ENCODE data around the gene CD48. TPM values are rescaled to one million over a fixed set of nuclear protein-coding genes. Genes with fewer than 3 reads are reported as not detected.

CD48 gene
- polyA plus RNA-seq, 1 of the 3 experiments (the other 2 are of a cell fraction): not detected

GRCh38 chr1:160631983-160632625 is 79.5 kb downstream of the CD48 start:
- Histone ChIP-seq H2AFZ (ENCODE audit: low read depth) (no peak overlapping the region), H3K27me3 (ENCODE audit: insufficient read depth) (peaks cover 19% of the 10 kb centered on the region; the same call in 1 of the 2 replicates), H3K4me1 (ENCODE audit: control insufficient read depth in 1 of 2, insufficient read depth in 2 of 2, low read depth in 1 of 2, low read length in 1 of 2) (no peaks in the 10 kb centered on the region), H3K4me3 (ENCODE audit: low read depth in 2 of 2, low read length in 1 of 2) (no peak overlapping the region), H3K27ac (ENCODE audit: low read depth in 2 of 2, low read length in 1 of 2) (no peak overlapping the region), H3K4me2 (no peak overlapping the region), H3K36me3 (replicated peaks in 1 of 2; ENCODE audit: control insufficient read depth in 1 of 2, insufficient read depth in 2 of 2, low read length in 1 of 2) (no peaks in the 10 kb centered on the region), H3F3A (replicated peaks; ENCODE audit: insufficient read depth) (no peaks in the 10 kb centered on the region), H3K79me2 (ENCODE audit: insufficient read depth) (no peaks in the 10 kb centered on the region), H3K9me3 (no peaks in the 10 kb centered on the region), H3K9ac (no peak overlapping the region), H3K9me2 (no peaks in the 10 kb centered on the region), H4K20me1 (ENCODE audit: insufficient read depth) (no peaks in the 10 kb centered on the region)
- ChIA-PET CTCF (no interaction called here), POLR2A (no interaction called here)
- no peak for TF ChIP-seq JUND (IDR thresholded peaks at IDR 0.05)
- 7% methylated on average over 6 of the region's 6 CpGs for WGBS (ENCODE audit: low lambda C conversion rate)
- no peak for DNase-seq

- H3K27me3 ChIP-seq (ENCODE audit: insufficient read depth): peaks cover 19% of the 10 kb centered on the region
- H3F3A ChIP-seq (replicated peaks; ENCODE audit: insufficient read depth): no peaks in the 10 kb centered on the region
- no peaks in the 10 kb centered on the region for H4K20me1 ChIP-seq (ENCODE audit: insufficient read depth)
- no peaks in the 10 kb centered on the region for H3K36me3 ChIP-seq (replicated peaks in 1 of 2; ENCODE audit: control insufficient read depth in 1 of 2, insufficient read depth in 2 of 2, low read length in 1 of 2)
- H3K9me3 ChIP-seq: no peaks in the 10 kb centered on the region
- ChIA-PET CTCF (no interaction called here), POLR2A (no interaction called here)
- H2AFZ ChIP-seq (ENCODE audit: low read depth): no peak overlapping the region
- H3K9ac ChIP-seq: no peak overlapping the region
- WGBS (ENCODE audit: low lambda C conversion rate): 8% methylated on average over 9 of the region's 9 CpGs
- H3K4me1 ChIP-seq (ENCODE audit: control insufficient read depth in 1 of 2, insufficient read depth in 2 of 2, low read depth in 1 of 2, low read length in 1 of 2): no peaks in the 10 kb centered on the region
- no peak for TF ChIP-seq EZH2phosphoT487 (IDR thresholded peaks at IDR 0.05; ENCODE audit: borderline replicate concordance, low read depth)
- TF ChIP-seq ZBTB33 (IDR thresholded peaks at IDR 0.05; ENCODE audit: borderline replicate concordance, low read depth): no peak
- no peak for TF ChIP-seq POLR2AphosphoS5 (IDR thresholded peaks at IDR 0.05; ENCODE audit: low read depth, low read length)
- no peak for TF ChIP-seq USF1 (IDR thresholded peaks at IDR 0.05; ENCODE audit: borderline replicate concordance, low read depth)
- TF ChIP-seq FOSL2 (IDR thresholded peaks at IDR 0.05; ENCODE audit: borderline replicate concordance, low read depth): no peak
- TF ChIP-seq RFX5 (IDR thresholded peaks at IDR 0.05; ENCODE audit: low read length): no peak
- TF ChIP-seq GATA2 (CRISPR knock-in tag; IDR thresholded peaks at IDR 0.05): no peak
- TF ChIP-seq YY1 (IDR thresholded peaks at IDR 0.05; ENCODE audit: low read depth): no peak
- TF ChIP-seq RCOR1 (IDR thresholded peaks at IDR 0.05; ENCODE audit: low read length): no peak
- no peak for TF ChIP-seq RAD21 (IDR thresholded peaks at IDR 0.05; ENCODE audit: low read length)
- TF ChIP-seq FOXM1 (IDR thresholded peaks at IDR 0.05; ENCODE audit: low read depth): no peak
- TF ChIP-seq CTCF (IDR thresholded peaks at IDR 0.05): no peak
- TF ChIP-seq EP300 (IDR thresholded peaks at IDR 0.05; ENCODE audit: borderline replicate concordance in 1 of 2, low read depth in 1 of 2, low read length in 1 of 2): no peak
- no peak for TF ChIP-seq TEAD4 (IDR thresholded peaks at IDR 0.05; ENCODE audit: borderline replicate concordance, insufficient read depth)
- no peak for DNase-seq
- H3K27ac ChIP-seq (ENCODE audit: low read depth in 2 of 2, low read length in 1 of 2): no peak overlapping the region
- no peaks in the 10 kb centered on the region for H3K9me2 ChIP-seq
- no peak overlapping the region for H3K4me2 ChIP-seq
- H3K79me2 ChIP-seq (ENCODE audit: insufficient read depth): no peaks in the 10 kb centered on the region
- no peak overlapping the region for H3K4me3 ChIP-seq (ENCODE audit: low read depth in 2 of 2, low read length in 1 of 2)
Measured at GRCh38 chr1:160630523-160631451, 80.8 kb downstream of the CD48 start.
